Endothelial cell of umbilical vein (primary cell): ENCODE data around the gene XRCC2. TPM values are rescaled to one million over a fixed set of nuclear protein-coding genes. Genes with fewer than 3 reads are reported as not detected.

Source experiments
- BruUV-seq: library from RNA; stranded (reverse); fragments of 400-500 nt; replicated peaks from 2 replicates; lab custom pipeline; 2021; lab: Mats Ljungman, UMichigan
- CTCF ChIA-PET: fragments of 300-600, 350-600 bp; sonication (Branson Sonifier 250); formaldehyde crosslinking; loops from one replicate; lab custom pipeline; 2021; ENCODE audit warnings: antibody characterized with exemption, inconsistent platforms; lab: Charles Lee
- POLR2A ChIA-PET: fragments of 300-600, 350-600 bp; sonication (Branson Sonifier 250); formaldehyde crosslinking; loops from one replicate; lab custom pipeline; 2021; ENCODE audit warnings: antibody characterized with exemption, inconsistent platforms; lab: Charles Lee
- DNase-seq: peaks from one replicate; pipeline ENCODE4 v3.0.0-alpha.2; 2011; ENCODE audit warnings: low read depth, low spot score
- FAIRE-seq: peaks from 2 replicates; lab custom pipeline; 2011; peaks lifted over from hg19 to GRCh38; lab: Jason Lieb, UNC
- H2AFZ ChIP-seq: 2 replicates; pipeline ENCODE4 v1.6.0; 2012; ENCODE audit warnings: low read depth, low read length, control low read depth, inconsistent platforms
- H3K27ac ChIP-seq: 2 replicates; pipeline ENCODE4 v1.5.1; 2011; ENCODE audit warnings: low read depth, mild to moderate bottlenecking, control low read depth, low read length, moderate library complexity; ENCODE audit not compliant: insufficient read depth
- H3K27me3 ChIP-seq, 2 experiments: 2 replicates each; pipeline versions ENCODE4 v1.6.0 to v1.6.1; 2011; ENCODE audit warnings: low read length in 2 of 2, mixed read lengths in 1 of 2; ENCODE audit not compliant: control insufficient read depth in 2 of 2, insufficient read depth in 2 of 2
- H3K36me3 ChIP-seq, 2 experiments: 2 replicates in 1 of 2; 3 replicates in 1 of 2; pipeline ENCODE4 v1.5.1; 2011; ENCODE audit warnings: low read length in 2 of 2, mild to moderate bottlenecking in 1 of 2, moderate library complexity in 1 of 2; ENCODE audit not compliant: control insufficient read depth in 2 of 2, insufficient read depth in 2 of 2; ENCODE audit errors: extremely low read depth in 1 of 2
- H3K4me1 ChIP-seq: 3 replicates; pipeline ENCODE4 v1.5.1; 2011; ENCODE audit warnings: mild to moderate bottlenecking, low read length; ENCODE audit not compliant: control insufficient read depth, insufficient read depth; ENCODE audit errors: extremely low read depth
- H3K4me2 ChIP-seq: 2 replicates; pipeline ENCODE4 v1.6.1; 2011; ENCODE audit warnings: low read length, control low read depth, mixed read lengths; ENCODE audit not compliant: insufficient read depth
- H3K4me3 ChIP-seq, 3 experiments: fragments of 200-600 bp in 1 of 3; sonication (generic), shearing (Covaris generic) in 1 of 3; replicated peaks in 1 of 3; 2 replicates each; pipeline ENCODE4 v1.5.1; 2011 to 2016; ENCODE audit warnings: control low read depth in 3 of 3, low read length in 3 of 3, mild to moderate bottlenecking in 2 of 3, inconsistent platforms in 1 of 3, low read depth in 1 of 3, moderate library complexity in 1 of 3; ENCODE audit not compliant: insufficient read depth in 1 of 3
- H3K79me2 ChIP-seq: 2 replicates; pipeline ENCODE4 v1.6.0; 2012; ENCODE audit warnings: low read length, inconsistent platforms; ENCODE audit not compliant: control insufficient read depth, insufficient read depth
- H3K9ac ChIP-seq: replicated peaks from 2 replicates; pipeline ENCODE3; 2011; ENCODE audit warnings: low read length, control low read depth; ENCODE audit not compliant: insufficient read depth; ENCODE audit errors: extremely low read depth
- H3K9me1 ChIP-seq: replicated peaks from 3 replicates; pipeline ENCODE4 v1.6.0; 2011; ENCODE audit warnings: mild to moderate bottlenecking, low read length; ENCODE audit not compliant: control insufficient read depth, insufficient read depth; ENCODE audit errors: extremely low read depth
- H3K9me3 ChIP-seq: replicated peaks from 2 replicates; pipeline ENCODE4 v1.5.1; 2012; ENCODE audit warnings: low read length, inconsistent platforms; ENCODE audit not compliant: control insufficient read depth, insufficient read depth
- H4K20me1 ChIP-seq: replicated peaks from 2 replicates; pipeline ENCODE3; 2011; ENCODE audit warnings: mild to moderate bottlenecking, low read length; ENCODE audit not compliant: control insufficient read depth, insufficient read depth; ENCODE audit errors: extremely low read depth
- CTCF ChIP-seq, 2 donors: IDR thresholded peaks; 1 replicate in 1 of 2; 2 replicates in 1 of 2; pipeline ENCODE4 v1.5.1; 2011; ENCODE audit warnings: low read length in 2 of 2, mild to moderate bottlenecking in 2 of 2, moderate library complexity in 2 of 2, control low read depth in 1 of 2, inconsistent platforms in 1 of 2, low read depth in 1 of 2; ENCODE audit not compliant: insufficient read depth in 1 of 2; ENCODE audit errors: extremely low read depth in 1 of 2
- EZH2 ChIP-seq: IDR thresholded peaks from 2 replicates; pipeline ENCODE4 v1.6.1; 2012; ENCODE audit warnings: borderline replicate concordance, low read depth, mild to moderate bottlenecking, moderate library complexity, low read length, inconsistent platforms; ENCODE audit not compliant: severe bottlenecking
- GATA2 ChIP-seq: IDR thresholded peaks from 2 replicates; pipeline ENCODE4 v1.7.0; 2011; ENCODE audit warnings: low read depth, mild to moderate bottlenecking, moderate library complexity, mixed read lengths, low read length; ENCODE audit not compliant: insufficient read length, insufficient read depth
- MYC ChIP-seq: IDR thresholded peaks from one replicate; pipeline ENCODE4 v1.6.1; 2011; ENCODE audit warnings: mild to moderate bottlenecking, low read depth, low read length
- dilution Hi-C: fragments of 300-500 bp; cut with MboI; formaldehyde crosslinking; loops from one replicate; pipeline ENCODE4 v1.15.0; 2019; ENCODE audit warnings: low sequenced_read_pairs; ENCODE audit not compliant: extremely low pct_ligation_motif_present
- intact Hi-C: fragments of 100-400 bp; cut with micrococcal nuclease; formaldehyde crosslinking; loops from one replicate; pipeline ENCODE4 v1.10.0; 2022
- polyA plus RNA-seq, 4 experiments: library from polyadenylated mRNA; depleted of rRNA in 3 of 4; stranded (reverse) in 3 of 4; unstranded in 1 of 4; fragments of >200 nt; gene quantifications; 2 replicates each; pipeline versions ENCODE4 v1.2.1 to v1.2.3, GENCODE V29; 2011 to 2012; ENCODE audit warnings: missing spikeins in 1 of 4
- total RNA-seq: library from RNA; stranded (reverse); gene quantifications from 2 replicates; pipeline ENCODE4 v1.2.3, GENCODE V29; 2021

Gene XRCC2
- total and polyA plus RNA-seq, 2 donors (not counting 3 experiments of a cell fraction or from before 2014, with no cell fraction given) = 2.4 to 8.8 TPM

- Histone ChIP-seq H3K36me3 (no peaks in the 10 kb centered on the region), H3K79me2 (no peaks in the 10 kb centered on the region), H3K27ac (no peak overlapping the region), H2AFZ (no peak overlapping the region), H3K9ac (no peak overlapping the region), H3K4me2 (no peak overlapping the region), H3K9me3 (no peaks in the 10 kb centered on the region), H3K27me3 (no peaks in the 10 kb centered on the region), H4K20me1 (no peaks in the 10 kb centered on the region), H3K9me1 (no peaks in the 10 kb centered on the region), H3K4me1 (no peaks in the 10 kb centered on the region), H3K4me3 (no peak overlapping the region)
- FAIRE-seq (no peak), DNase-seq (no peak)
- BruUV-seq = no TSS peak
- dilution Hi-C loops (no loop called here), intact Hi-C loops (no loop called here)
- POLR2A ChIA-PET = no interaction called here
- CTCF ChIA-PET = no interaction called here
- TF ChIP-seq CTCF (IDR thresholded peaks at IDR 0.05; ENCODE audit: extremely low read depth in 1 of 2, insufficient read depth in 1 of 2, low read depth in 1 of 2, low read length in 2 of 2) (no peak), EZH2 (no peak), MYC (no peak)
These were observed 56.8 kb downstream of the XRCC2 start for GRCh38 chr7:152619027-152619739.

GRCh38 chr7:152618427-152618826 is 57.5 kb downstream of the XRCC2 start:
- FAIRE-seq = no peak
- dilution Hi-C loops = no loop called here

More at GRCh38 chr7:152618427-152618826, 57.5 kb downstream of the XRCC2 start:
- TF ChIP-seq GATA2 = no peak
- no peaks in the 10 kb centered on the region for H3K79me2 ChIP-seq
- DNase-seq = no peak
- no TSS peak for BruUV-seq
- no peak overlapping the region for H3K4me2 ChIP-seq
- H3K27me3 ChIP-seq = no peaks in the 10 kb centered on the region
- no peaks in the 10 kb centered on the region for H3K4me1 ChIP-seq
- CTCF ChIA-PET = no interaction called here
- H3K9ac ChIP-seq = no peak overlapping the region
- H3K9me1 ChIP-seq = no peaks in the 10 kb centered on the region
- intact Hi-C loops = no loop called here
- no peaks in the 10 kb centered on the region for H3K36me3 ChIP-seq
- no peaks in the 10 kb centered on the region for H3K9me3 ChIP-seq
- no peak overlapping the region for H3K27ac ChIP-seq
- no peak overlapping the region for H2AFZ ChIP-seq
- H3K4me3 ChIP-seq = no peak overlapping the region
- H4K20me1 ChIP-seq = no peaks in the 10 kb centered on the region
- POLR2A ChIA-PET = no interaction called here
